HCT116 (cell line): ENCODE data around the gene XPNPEP3. TPM values are rescaled to one million over a fixed set of nuclear protein-coding genes. Genes with fewer than 3 reads are reported as not detected.

Experiments
- ATAC-seq: fragments of 200-7000 bp; cut with Tn5 transposase; 2 replicates; pipeline ENCODE4 v1.9.1; 2020; ENCODE audit warnings: mild to moderate bottlenecking, moderate library complexity
- BruUV-seq: library from RNA; stranded (reverse); fragments of 400-500 nt; replicated peaks from 2 replicates; lab custom pipeline; 2021; lab: Mats Ljungman, UMichigan
- CTCF ChIA-PET: fragments of 300-600 bp; sonication (Branson Sonifier 250); formaldehyde crosslinking; loops from one replicate; lab custom pipeline; 2021; ENCODE audit warnings: antibody characterized with exemption; lab: Charles Lee
- POLR2A ChIA-PET: fragments of 300-600, 350-600 bp; sonication (Branson Sonifier 250); formaldehyde crosslinking; loops from one replicate; lab custom pipeline; 2021; ENCODE audit warnings: antibody characterized with exemption; lab: Charles Lee
- RAD21 ChIA-PET, 2 experiments: fragments of 300-600 bp; sonication (Branson Sonifier 250); formaldehyde crosslinking; loops; one replicate each; lab custom pipeline; 2023; ENCODE audit warnings: low total read pairs in 2 of 2; ENCODE audit not compliant: uncharacterized antibody in 2 of 2, unreplicated experiment in 2 of 2, low non-redundant PET in 1 of 2; lab: Charles Lee
- DNase-seq: peaks from one replicate; pipeline ENCODE4 v3.0.0-alpha.2; 2010; ENCODE audit warnings: low read depth, low spot score
- H2AFZ ChIP-seq: fragments of 200-600 bp; shearing (Covaris generic), sonication (generic); 2 replicates; pipeline ENCODE4 v1.6.1; 2017; ENCODE audit warnings: low read depth, mixed run types, mixed read lengths, antibody characterized with exemption, low read length; ENCODE audit not compliant: poor library complexity, severe bottlenecking
- H3K27ac ChIP-seq: 2 replicates; pipeline ENCODE4 v1.5.1; 2012; ENCODE audit warnings: low read depth, low read length
- H3K27me3 ChIP-seq: fragments of 200-600 bp; sonication (generic); 2 replicates; pipeline ENCODE4 v1.6.1; 2016; ENCODE audit warnings: mixed run types, low read length, mixed read lengths; ENCODE audit not compliant: insufficient read depth
- H3K36me3 ChIP-seq, 2 experiments: fragments of 200-500 bp in 1 of 2; fragments of 200-600 bp in 1 of 2; sonication (Bioruptor generic) in 1 of 2; sonication (generic) in 1 of 2; 2 replicates each; pipeline versions ENCODE4 v1.5.1 to v1.6.1; 2014 to 2016; ENCODE audit warnings: low read length in 2 of 2, inconsistent platforms in 1 of 2, mixed read lengths in 1 of 2, mixed run types in 1 of 2; ENCODE audit not compliant: insufficient read depth in 2 of 2, control insufficient read depth in 1 of 2
- H3K4me1 ChIP-seq, 2 experiments: fragments of 200-600 bp in 1 of 2; sonication (generic) in 1 of 2; 2 replicates each; pipeline versions ENCODE4 v1.5.1 to v1.6.1; 2012 to 2017; ENCODE audit warnings: low read length in 2 of 2, inconsistent platforms in 1 of 2, mild to moderate bottlenecking in 1 of 2, mixed read lengths in 1 of 2, mixed run types in 1 of 2, moderate library complexity in 1 of 2; ENCODE audit not compliant: insufficient read depth in 2 of 2, control insufficient read depth in 1 of 2
- H3K4me2 ChIP-seq: fragments of 200-600 bp; sonication (generic); 2 replicates; pipeline ENCODE4 v1.6.1; 2017; ENCODE audit warnings: mixed run types, low read length, mixed read lengths
- H3K4me3 ChIP-seq, 2 experiments: fragments of 200-600 bp in 1 of 2; sonication (generic) in 1 of 2; replicated peaks in 1 of 2; 2 replicates each; pipeline ENCODE4 v1.5.1; 2011 to 2016; ENCODE audit warnings: low read length in 2 of 2, control low read depth in 1 of 2, low read depth in 1 of 2, mild to moderate bottlenecking in 1 of 2, mixed read lengths in 1 of 2, mixed run types in 1 of 2
- H3K79me2 ChIP-seq: fragments of 200-600 bp; sonication (generic); 2 replicates; pipeline ENCODE4 v1.6.1; 2017; ENCODE audit warnings: mild to moderate bottlenecking, mixed run types, low read length, moderate library complexity, mixed read lengths; ENCODE audit not compliant: insufficient read depth
- H3K9ac ChIP-seq: fragments of 200-600 bp; sonication (generic); 2 replicates; pipeline ENCODE4 v1.6.1; 2016; ENCODE audit warnings: low read length, mixed read lengths
- H3K9me2 ChIP-seq: fragments of 200-600 bp; sonication (generic), shearing (Covaris generic); 2 replicates; pipeline ENCODE4 v1.6.1; 2017; ENCODE audit warnings: mixed run types, mild to moderate bottlenecking, moderate library complexity; ENCODE audit not compliant: insufficient read depth
- H3K9me3 ChIP-seq, 2 experiments: fragments of 200-500 bp in 1 of 2; fragments of 200-600 bp in 1 of 2; sonication (Bioruptor generic) in 1 of 2; sonication (generic) in 1 of 2; 2 replicates each; pipeline ENCODE4 v1.6.1; 2014 to 2017; ENCODE audit warnings: low read length in 2 of 2, mixed read lengths in 2 of 2, inconsistent platforms in 1 of 2, low read depth in 1 of 2, mild to moderate bottlenecking in 1 of 2, mixed run types in 1 of 2, moderate library complexity in 1 of 2; ENCODE audit not compliant: control insufficient read depth in 1 of 2, insufficient read depth in 1 of 2
- H4K20me1 ChIP-seq: fragments of 200-600 bp; sonication (generic), shearing (Covaris generic); 2 replicates; pipeline ENCODE4 v1.6.1; 2017; ENCODE audit warnings: mixed run types, mild to moderate bottlenecking, moderate library complexity; ENCODE audit not compliant: insufficient read depth
- CEBPB ChIP-seq: IDR thresholded peaks from 2 replicates; pipeline ENCODE4 v1.6.1; 2012; ENCODE audit warnings: low read depth
- EGR1 ChIP-seq: IDR thresholded peaks from 2 replicates; pipeline ENCODE4 v1.6.1; 2012; ENCODE audit warnings: low read depth
- EZH2 ChIP-seq: fragments of 200-600 bp; sonication (generic); IDR thresholded peaks from 2 replicates; pipeline ENCODE4 v1.6.1; 2017; ENCODE audit warnings: antibody characterized with exemption, mixed run types
- JUND ChIP-seq: IDR thresholded peaks from 2 replicates; pipeline ENCODE4 v1.6.1; 2012
- MAX ChIP-seq: IDR thresholded peaks from 2 replicates; pipeline ENCODE4 v1.6.1; 2012
- POLR2A ChIP-seq: IDR thresholded peaks from 2 replicates; pipeline ENCODE4 v1.7.0; 2011; ENCODE audit warnings: borderline replicate concordance; ENCODE audit not compliant: insufficient read depth, insufficient read length; ENCODE audit errors: extremely low read depth
- POLR2AphosphoS5 ChIP-seq: IDR thresholded peaks from 2 replicates; pipeline ENCODE4 v1.6.1; 2011; ENCODE audit warnings: mild to moderate bottlenecking, low read depth, low read length, moderate library complexity
- SIN3A ChIP-seq: IDR thresholded peaks from 2 replicates; pipeline ENCODE4 v1.6.1; 2012; ENCODE audit warnings: low read depth
- SRF ChIP-seq: IDR thresholded peaks from 2 replicates; pipeline ENCODE4 v1.6.1; 2012; ENCODE audit warnings: low read depth
- TCF7L2 ChIP-seq: IDR thresholded peaks from 2 replicates; pipeline ENCODE4 v1.7.0; 2011; ENCODE audit warnings: borderline replicate concordance, inconsistent platforms; ENCODE audit not compliant: insufficient read depth, insufficient read length; ENCODE audit errors: extremely low read depth
- ZBTB33 ChIP-seq: IDR thresholded peaks from 2 replicates; pipeline ENCODE4 v1.6.1; 2011; ENCODE audit warnings: mild to moderate bottlenecking, low read length, moderate library complexity; ENCODE audit not compliant: insufficient replicate concordance; ENCODE audit errors: extremely low read depth
- ZNF274 ChIP-seq: fragments of 200-500 bp; sonication (Bioruptor generic); IDR thresholded peaks from 2 replicates; pipeline ENCODE4 v1.6.1; 2014; ENCODE audit warnings: mild to moderate bottlenecking, low read depth, low read length, inconsistent platforms
- intact Hi-C: fragments of 100-400 bp; cut with micrococcal nuclease; formaldehyde crosslinking; loops from 2 replicates; pipeline ENCODE4 v1.10.0; 2022
- total RNA-seq: library from RNA; stranded (reverse); gene quantifications from one replicate; pipeline ENCODE4 v1.2.1, GENCODE V29; 2021; ENCODE audit not compliant: unreplicated experiment

Gene XPNPEP3
- total RNA-seq, 1 experiment from 2014 or later = 29.8 TPM

- no peaks in the 10 kb centered on the region for H3K9me2 ChIP-seq
- intact Hi-C loops = no loop called here
- no peaks in the 10 kb centered on the region for H3K9me3 ChIP-seq
- H3K9ac ChIP-seq = no peak overlapping the region
- TF ChIP-seq POLR2A (no peak), CEBPB (no peak), EZH2 (no peak), POLR2AphosphoS5 (no peak), MAX (no peak), SIN3A (no peak), ZNF274 (no peak), EGR1 (no peak), ZBTB33 (no peak), TCF7L2 (no peak), JUND (no peak), SRF (no peak)
- TF ChIP-seq, all 23 proteins: peak for 0
- H3K27me3 ChIP-seq = no peaks in the 10 kb centered on the region
- DNase-seq = no peak
- H3K36me3 ChIP-seq = peaks cover 25 to 35% of the 10 kb centered on the region in 2 experiments
- peaks cover 3% of the 10 kb centered on the region; the same call in 1 of the 2 replicates for H4K20me1 ChIP-seq
- no peak overlapping the region for H3K27ac ChIP-seq
- ChIA-PET CTCF (no interaction called here), RAD21 (no interaction called here), POLR2A (no interaction called here)
- no TSS peak for BruUV-seq
- no peak overlapping the region for H3K4me2 ChIP-seq
- no peak overlapping the region for H2AFZ ChIP-seq
- peaks cover 85% of the 10 kb centered on the region for H3K79me2 ChIP-seq
- no peak overlapping the region for H3K4me3 ChIP-seq
- peaks cover 0 to 11% of the 10 kb centered on the region in 2 experiments; a peak in 2 of 4 replicates for H3K4me1 ChIP-seq
- no peak for ATAC-seq
Observed at GRCh38 chr22:40955571-40955970, 98.6 kb downstream of the XPNPEP3 start.
